GM10248 (cell line): Measurements from ENCODE around the gene SMIM12.
"Not testable (repeated sequence)": the region's sequence is repeated elsewhere in the genome, so short reads cannot be mapped to it uniquely, and the experiment has no call there.

ENCODE experiments used
- CTCF ChIA-PET: fragments of 300-600 bp; sonication (Branson Sonifier 250); formaldehyde crosslinking; extraction: SDS; loops from one replicate; lab custom pipeline; 2021; ENCODE audit warnings: antibody characterized with exemption; lab: Yijun Ruan, JAX
- POLR2A ChIA-PET: fragments of 350-650 bp; sonication (Branson Sonifier 250); formaldehyde crosslinking; extraction: SDS; loops from one replicate; lab custom pipeline; 2020; ENCODE audit warnings: antibody characterized with exemption; lab: Yijun Ruan, JAX
- DNase-seq: peaks from one replicate; pipeline ENCODE4 v3.0.0; 2012; ENCODE audit errors: extremely low spot score
- CTCF ChIP-seq: IDR thresholded peaks from 2 replicates; pipeline ENCODE4 v1.5.1; 2012; ENCODE audit warnings: mild to moderate bottlenecking, low read depth; ENCODE audit errors: extremely low read depth, missing control alignments, control extremely low read depth

Gene SMIM12

GRCh38 chr1:34829250-34829649, 30.3 kb downstream of the SMIM12 start:
- DNase-seq: no peak
- ChIA-PET CTCF (no interaction called here), POLR2A (no interaction called here)
- TF ChIP-seq CTCF: no peak

GRCh38 chr1:34828611-34829010, 30.9 kb downstream of the SMIM12 start:
- ChIA-PET POLR2A (no interaction called here), CTCF (no interaction called here)
- DNase-seq: no peak
- TF ChIP-seq CTCF: no peak

GRCh38 chr1:34827341-34827941, 32.1 kb downstream of the SMIM12 start:
- no peak for DNase-seq
- no peak for TF ChIP-seq CTCF
- POLR2A ChIA-PET: no interaction called here
- CTCF ChIA-PET: interaction anchor here (2.1 kb wide), 1 partner anchor 25 kb away, joined by 9 read pairs; no protein-coding TSS in a partner anchor

- ChIA-PET POLR2A (no interaction called here), CTCF (interaction anchor here (1.1 to 2.1 kb wide), 3 partner anchors 11 to 27 kb away, joined by 3 to 9 read pairs (median 4); no protein-coding TSS in a partner anchor)
- DNase-seq: no peak
- no peak for TF ChIP-seq CTCF
These were observed 34.0 kb downstream of the SMIM12 start for GRCh38 chr1:34825455-34826091.

- POLR2A ChIA-PET: no interaction called here
- TF ChIP-seq CTCF: no peak
- DNase-seq: no peak
- CTCF ChIA-PET: interaction anchor here (1.0 to 1.8 kb wide), 3 partner anchors 17 to 42 kb away, joined by 3 to 6 read pairs (median 3); no protein-coding TSS in a partner anchor
These were observed 34.6 kb downstream of the SMIM12 start for GRCh38 chr1:34824817-34825454.

- TF ChIP-seq CTCF: no peak
- POLR2A ChIA-PET: no interaction called here
- no peak for DNase-seq
- CTCF ChIA-PET: no interaction called here
These were observed 37.3 kb downstream of the SMIM12 start for GRCh38 chr1:34822202-34822601.

GRCh38 chr1:34818862-34819261, 40.7 kb downstream of the SMIM12 start:
- POLR2A ChIA-PET, DNase-seq: not testable (repeated sequence)

More at GRCh38 chr1:34818862-34819261, 40.7 kb downstream of the SMIM12 start:
- CTCF ChIA-PET: not testable (repeated sequence)
